NCI-H69 (cell line): ENCODE measurements around the gene PTPN4.
A peak's percentile ranks its signal among the peaks of the same experiment; 100 is the strongest.

Source experiments
- DNase-seq: peaks from one replicate; lab custom pipeline; 2025; lab: John Stamatoyannopoulos, UW

PTPN4 gene

GRCh38 chr2:119759451-119760236 is at the start of gene PTPN4:
PTPN4 (plus strand) TSS chr2:119759922; CDS start chr2:119809854, 49,932 bp downstream.
- DNase-seq, result peak; percentile 98

- peak; percentile 15 for DNase-seq
Observed at GRCh38 chr2:119710281-119710680, 49.4 kb upstream of the PTPN4 start.

- no peak for DNase-seq
Observed at GRCh38 chr2:119711352-119711751, 48.4 kb upstream of the PTPN4 start.

GRCh38 chr2:119712571-119712970 is 47.2 kb upstream of the PTPN4 start:
- no peak for DNase-seq

- no peak for DNase-seq
Observed at GRCh38 chr2:119713819-119714490, 45.8 kb upstream of the PTPN4 start.

GRCh38 chr2:119715409-119716283 is 44.1 kb upstream of the PTPN4 start:
- DNase-seq, result no peak

- DNase-seq, result no peak
Observed at GRCh38 chr2:119716284-119716672, 43.4 kb upstream of the PTPN4 start.

GRCh38 chr2:119718501-119719260 is 41.0 kb upstream of the PTPN4 start:
- no peak for DNase-seq

GRCh38 chr2:119719261-119719627 is 40.5 kb upstream of the PTPN4 start:
- no peak for DNase-seq

GRCh38 chr2:119721043-119721442 is 38.7 kb upstream of the PTPN4 start:
- DNase-seq, result no peak

GRCh38 chr2:119721462-119721861 is 38.3 kb upstream of the PTPN4 start:
- peak; percentile 10 for DNase-seq

- no peak for DNase-seq
Observed at GRCh38 chr2:119721904-119722303, 37.8 kb upstream of the PTPN4 start.

GRCh38 chr2:119723186-119723585 is 36.5 kb upstream of the PTPN4 start:
- no peak for DNase-seq

- no peak for DNase-seq
Observed at GRCh38 chr2:119723784-119724467, 35.8 kb upstream of the PTPN4 start.

- no peak for DNase-seq
Observed at GRCh38 chr2:119724656-119725485, 34.9 kb upstream of the PTPN4 start.

GRCh38 chr2:119727493-119727892 is 32.2 kb upstream of the PTPN4 start:
- DNase-seq, result no peak

GRCh38 chr2:119728421-119728820 is 31.3 kb upstream of the PTPN4 start:
- no peak for DNase-seq

- DNase-seq, result peak; percentile 10
Observed at GRCh38 chr2:119730671-119731177, 29.0 kb upstream of the PTPN4 start.

- DNase-seq, result no peak
Observed at GRCh38 chr2:119731983-119732382, 27.7 kb upstream of the PTPN4 start.

- DNase-seq, result no peak
Observed at GRCh38 chr2:119732601-119733164, 27.0 kb upstream of the PTPN4 start.
